ENCODE results near the gene GSTM5. TPM values are rescaled to one million over a fixed set of nuclear protein-coding genes. Genes with fewer than 3 reads are reported as not detected.

The GSTM5 gene
- total RNA-seq, 1 donor from 2014 or later: 0.20 TPM

DNA sequence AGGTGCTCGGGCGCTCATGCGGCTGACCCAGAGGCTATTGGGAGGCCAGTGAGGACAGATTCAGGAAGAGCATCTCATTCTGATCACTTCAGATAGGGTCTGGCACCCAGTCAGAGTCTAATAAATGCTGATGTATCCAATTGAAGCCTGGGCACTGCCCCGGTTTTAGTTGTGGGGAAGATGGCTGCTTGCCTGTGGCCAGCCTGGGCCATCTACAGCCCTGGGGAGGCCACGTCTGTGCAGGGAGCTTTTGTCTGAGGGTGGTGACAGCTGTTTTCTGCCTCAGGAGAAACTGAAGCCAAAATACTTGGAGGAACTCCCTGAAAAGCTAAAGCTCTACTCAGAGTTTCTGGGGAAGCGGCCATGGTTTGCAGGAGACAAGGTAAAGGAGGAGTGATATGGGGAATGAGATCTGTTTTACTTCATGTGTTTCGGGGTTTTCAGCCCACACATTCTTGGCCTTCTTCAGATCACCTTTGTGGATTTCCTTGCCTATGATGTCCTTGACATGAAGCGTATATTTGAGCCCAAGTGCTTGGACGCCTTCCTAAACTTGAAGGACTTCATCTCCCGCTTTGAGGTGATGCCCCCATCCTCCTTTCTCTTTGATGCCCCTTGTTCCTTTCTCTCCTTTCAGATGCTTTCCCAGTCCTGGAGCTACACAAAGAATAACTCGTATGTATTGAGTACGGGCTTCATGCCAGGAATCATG is 2.8 kb downstream of the GSTM5 start:
- H3K27me3 Mint-ChIP-seq (ENCODE audit: unreplicated experiment): peaks cover 8% of the 10 kb centered on the region
- TF ChIP-seq, protein P1, sequence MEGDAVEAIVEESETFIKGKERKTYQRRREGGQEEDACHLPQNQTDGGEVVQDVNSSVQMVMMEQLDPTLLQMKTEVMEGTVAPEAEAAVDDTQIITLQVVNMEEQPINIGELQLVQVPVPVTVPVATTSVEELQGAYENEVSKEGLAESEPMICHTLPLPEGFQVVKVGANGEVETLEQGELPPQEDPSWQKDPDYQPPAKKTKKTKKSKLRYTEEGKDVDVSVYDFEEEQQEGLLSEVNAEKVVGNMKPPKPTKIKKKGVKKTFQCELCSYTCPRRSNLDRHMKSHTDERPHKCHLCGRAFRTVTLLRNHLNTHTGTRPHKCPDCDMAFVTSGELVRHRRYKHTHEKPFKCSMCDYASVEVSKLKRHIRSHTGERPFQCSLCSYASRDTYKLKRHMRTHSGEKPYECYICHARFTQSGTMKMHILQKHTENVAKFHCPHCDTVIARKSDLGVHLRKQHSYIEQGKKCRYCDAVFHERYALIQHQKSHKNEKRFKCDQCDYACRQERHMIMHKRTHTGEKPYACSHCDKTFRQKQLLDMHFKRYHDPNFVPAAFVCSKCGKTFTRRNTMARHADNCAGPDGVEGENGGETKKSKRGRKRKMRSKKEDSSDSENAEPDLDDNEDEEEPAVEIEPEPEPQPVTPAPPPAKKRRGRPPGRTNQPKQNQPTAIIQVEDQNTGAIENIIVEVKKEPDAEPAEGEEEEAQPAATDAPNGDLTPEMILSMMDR (IDR thresholded peaks at IDR 0.05; ENCODE audit: partially characterized antibody, unreplicated experiment): no peak
- H3K36me3 Mint-ChIP-seq (ENCODE audit: unreplicated experiment): peaks cover 5% of the 10 kb centered on the region
- peaks cover 3% of the 10 kb centered on the region for H3K9me3 Mint-ChIP-seq (ENCODE audit: unreplicated experiment)
- DNase-seq: no peak
- no peak overlapping the region for H3K4me3 Mint-ChIP-seq (ENCODE audit: unreplicated experiment)
- no peak overlapping the region for H3K27ac Mint-ChIP-seq (ENCODE audit: unreplicated experiment)
- no peaks in the 10 kb centered on the region for H3K4me1 Mint-ChIP-seq (ENCODE audit: low read depth, unreplicated experiment)

DNA sequence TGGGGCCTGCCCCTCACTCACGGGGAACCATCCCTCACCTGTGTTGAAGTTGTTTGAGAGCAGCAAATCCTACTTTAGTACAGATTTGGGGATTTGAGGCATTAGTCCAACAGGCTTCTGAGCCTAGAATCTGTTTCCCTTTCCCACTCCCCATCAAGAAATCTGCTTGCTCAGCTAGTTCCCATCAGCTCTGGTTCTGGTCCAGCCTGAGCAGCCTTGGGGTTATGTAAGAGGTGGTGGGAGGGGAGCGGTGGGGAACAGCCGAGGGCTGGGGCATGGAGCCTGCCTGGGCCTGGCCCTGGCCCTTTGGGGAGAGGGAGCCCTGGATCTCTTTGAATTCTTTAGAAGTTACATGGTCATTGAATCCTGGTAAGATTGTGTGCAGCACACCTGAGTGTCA is 4.1 kb downstream of the GSTM5 start:
- H3K27ac Mint-ChIP-seq (ENCODE audit: unreplicated experiment): no peak overlapping the region
- DNase-seq: no peak
- no peaks in the 10 kb centered on the region for H3K4me1 Mint-ChIP-seq (ENCODE audit: low read depth, unreplicated experiment)
- no peak overlapping the region for H3K4me3 Mint-ChIP-seq (ENCODE audit: unreplicated experiment)
- peaks cover 5% of the 10 kb centered on the region for H3K36me3 Mint-ChIP-seq (ENCODE audit: unreplicated experiment)
- peaks cover 8% of the 10 kb centered on the region for H3K27me3 Mint-ChIP-seq (ENCODE audit: unreplicated experiment)
- H3K9me3 Mint-ChIP-seq (ENCODE audit: unreplicated experiment): peaks cover 3% of the 10 kb centered on the region
- TF ChIP-seq, protein P1 (IDR thresholded peaks at IDR 0.05; ENCODE audit: partially characterized antibody, unreplicated experiment): no peak

DNA sequence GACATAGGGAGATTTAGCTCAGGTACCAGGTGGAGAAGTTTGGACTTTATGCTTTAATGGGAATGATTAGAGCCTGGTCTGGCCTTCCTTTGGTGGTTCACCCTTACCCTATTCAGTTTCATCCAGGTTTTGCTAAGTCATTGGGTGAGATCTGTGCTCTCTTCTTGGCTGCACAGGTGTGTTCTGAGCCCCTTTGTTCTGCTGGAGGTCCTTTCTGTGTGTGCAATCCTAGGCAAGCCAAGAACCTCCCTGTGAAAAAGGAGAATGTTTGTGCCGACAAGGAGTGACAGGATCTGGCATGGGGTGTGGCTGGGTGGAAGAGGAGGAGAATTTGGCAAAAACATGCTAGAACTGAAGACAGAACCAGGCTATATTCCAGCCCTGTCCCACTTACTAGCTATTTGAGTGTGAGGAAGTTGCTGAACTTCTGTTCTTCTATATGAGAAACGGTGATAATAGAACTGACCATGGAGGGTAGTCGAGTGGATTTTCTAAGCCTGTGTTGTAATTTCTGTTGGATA is 4.6 kb downstream of the GSTM5 start:
- Mint-ChIP-seq H3K4me3 (ENCODE audit: unreplicated experiment) (no peak overlapping the region), H3K27ac (ENCODE audit: unreplicated experiment) (no peak overlapping the region), H3K4me1 (ENCODE audit: low read depth, unreplicated experiment) (no peaks in the 10 kb centered on the region), H3K27me3 (ENCODE audit: unreplicated experiment) (peaks cover 8% of the 10 kb centered on the region), H3K9me3 (ENCODE audit: unreplicated experiment) (peaks cover 3% of the 10 kb centered on the region), H3K36me3 (ENCODE audit: unreplicated experiment) (peaks cover 5% of the 10 kb centered on the region)
- TF ChIP-seq, protein P1 (IDR thresholded peaks at IDR 0.05; ENCODE audit: partially characterized antibody, unreplicated experiment): no peak
- DNase-seq: no peak

DNA sequence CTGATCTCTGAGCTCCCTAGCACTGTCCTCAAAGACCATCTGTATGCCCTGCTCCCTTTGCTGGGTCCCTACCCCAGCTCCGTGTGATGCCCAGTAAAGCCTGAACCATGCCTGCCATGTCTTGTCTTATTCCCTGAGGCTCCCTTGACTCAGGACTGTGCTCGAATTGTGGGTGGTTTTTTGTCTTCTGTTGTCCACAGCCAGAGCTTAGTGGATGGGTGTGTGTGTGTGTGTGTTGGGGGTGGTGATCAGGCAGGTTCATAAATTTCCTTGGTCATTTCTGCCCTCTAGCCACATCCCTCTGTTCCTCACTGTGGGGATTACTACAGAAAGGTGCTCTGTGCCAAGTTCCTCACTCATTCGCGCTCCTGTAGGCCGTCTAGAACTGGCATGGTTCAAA is 5.7 kb downstream of the GSTM5 start:
- peaks cover 8% of the 10 kb centered on the region for H3K27me3 Mint-ChIP-seq (ENCODE audit: unreplicated experiment)
- H3K27ac Mint-ChIP-seq (ENCODE audit: unreplicated experiment): no peak overlapping the region
- H3K9me3 Mint-ChIP-seq (ENCODE audit: unreplicated experiment): peaks cover 3% of the 10 kb centered on the region
- H3K4me3 Mint-ChIP-seq (ENCODE audit: unreplicated experiment): no peak overlapping the region
- H3K36me3 Mint-ChIP-seq (ENCODE audit: unreplicated experiment): peaks cover 5% of the 10 kb centered on the region
- TF ChIP-seq, protein P1 (IDR thresholded peaks at IDR 0.05; ENCODE audit: partially characterized antibody, unreplicated experiment): no peak
- H3K4me1 Mint-ChIP-seq (ENCODE audit: low read depth, unreplicated experiment): no peaks in the 10 kb centered on the region
- no peak for DNase-seq

DNA sequence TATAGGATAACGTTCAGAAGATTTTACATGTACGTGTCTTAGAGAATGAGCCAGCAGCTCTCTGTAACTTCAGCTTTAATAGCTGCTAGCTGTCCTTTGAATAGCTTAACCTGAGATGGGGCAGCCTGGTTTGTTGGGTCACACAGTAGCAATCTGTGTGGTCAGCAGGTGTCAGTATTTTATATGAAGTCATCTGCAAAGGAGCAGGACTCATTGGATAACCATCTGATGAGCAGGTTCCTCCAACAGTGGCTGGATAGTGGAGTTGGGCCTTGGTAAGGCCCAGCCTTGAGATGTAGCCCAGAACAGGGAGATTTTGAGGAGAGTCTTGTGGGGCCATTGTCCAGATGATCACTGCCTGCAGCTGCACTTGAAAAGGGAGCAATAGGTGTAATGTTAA is 6.4 kb downstream of the GSTM5 start:
- Mint-ChIP-seq H3K4me1 (ENCODE audit: low read depth, unreplicated experiment) (no peaks in the 10 kb centered on the region), H3K4me3 (ENCODE audit: unreplicated experiment) (no peak overlapping the region), H3K27ac (ENCODE audit: unreplicated experiment) (no peak overlapping the region)

More for the DNA sequence above, 6.4 kb downstream of the GSTM5 start:
- Mint-ChIP-seq H3K27me3 (ENCODE audit: unreplicated experiment) (peaks cover 6% of the 10 kb centered on the region), H3K36me3 (ENCODE audit: unreplicated experiment) (peaks cover 5% of the 10 kb centered on the region), H3K9me3 (ENCODE audit: unreplicated experiment) (peaks cover 3% of the 10 kb centered on the region)
- no peak for DNase-seq
- TF ChIP-seq, protein P1 (IDR thresholded peaks at IDR 0.05; ENCODE audit: partially characterized antibody, unreplicated experiment): no peak

Data from glutamatergic neuron (in vitro differentiated cells).